Measurements from ENCODE around the gene PROM1.

Gene PROM1

DNA sequence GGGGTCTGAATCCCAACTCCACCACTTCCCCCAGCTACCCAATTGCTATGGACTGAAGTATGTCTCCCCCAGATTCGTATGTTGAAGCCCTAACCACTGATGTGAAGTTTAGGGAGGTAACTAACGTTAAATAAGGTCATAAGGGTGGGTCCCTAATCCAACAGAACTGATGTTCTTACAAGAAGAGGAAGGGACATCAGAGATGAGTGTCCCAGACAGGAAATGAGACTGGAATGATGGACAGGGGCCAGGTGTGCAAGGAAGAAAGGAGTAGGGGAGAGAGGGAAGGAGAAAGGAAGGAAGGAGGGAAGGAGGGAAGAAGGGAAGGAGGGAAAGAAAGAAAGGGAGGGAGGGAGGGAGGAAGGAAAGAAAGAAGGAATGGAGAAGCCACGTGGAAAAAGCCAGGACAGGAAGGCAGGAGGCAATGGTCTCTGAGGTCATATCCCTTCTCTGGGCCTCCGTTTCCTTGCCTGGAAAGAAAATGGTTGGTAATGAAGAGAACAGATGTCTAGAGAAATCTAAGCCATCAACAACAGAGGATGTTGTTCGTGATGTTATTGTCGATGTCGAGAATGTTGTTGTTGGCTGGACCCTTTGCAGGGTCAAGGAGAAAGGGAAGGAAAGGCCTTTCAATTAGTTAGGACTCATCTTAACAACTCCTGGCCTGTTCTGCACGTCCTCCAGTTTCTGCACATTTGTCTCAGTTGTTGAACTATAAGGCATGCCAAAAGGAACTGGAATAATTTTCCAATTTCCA lies 61.8 kb downstream of the PROM1 start:
- Histone ChIP-seq H2BK12ac (ENCODE audit: low read length in 2 of 2) (no peak overlapping the region), H3K4me3 (ENCODE audit: insufficient read depth in 1 of 2, low read depth in 1 of 2, low read length in 2 of 2) (no peak overlapping the region), H3K9ac (ENCODE audit: low read length) (no peak overlapping the region), H2BK15ac (ENCODE audit: low read depth, poor library complexity, severe bottlenecking) (no peak overlapping the region), H2BK120ac (ENCODE audit: low read depth, low read length) (no peak overlapping the region), H2AK5ac (ENCODE audit: low read length, severe bottlenecking) (no peak overlapping the region), H3K14ac (ENCODE audit: low read length in 2 of 2) (no peak overlapping the region), H3K36me3 (ENCODE audit: control insufficient read depth in 1 of 2, insufficient read depth in 2 of 2, low read depth in 1 of 2, low read length in 2 of 2) (peaks cover 0 to 12% of the 10 kb centered on the region in 2 experiments), H3K4ac (ENCODE audit: low read depth in 1 of 2, low read length in 2 of 2) (no peak overlapping the region), H2BK5ac (ENCODE audit: low read depth, low read length, poor library complexity, severe bottlenecking) (no peak overlapping the region), H3K18ac (ENCODE audit: low read depth in 1 of 2, low read length in 2 of 2) (no peak overlapping the region), H3K79me1 (replicated peaks; ENCODE audit: low read length, poor library complexity, severe bottlenecking) (no peaks in the 10 kb centered on the region), H4K8ac (ENCODE audit: low read length) (no peak overlapping the region), H3K27me3 (ENCODE audit: control insufficient read depth in 1 of 2, insufficient read depth in 1 of 2, low read length in 2 of 2) (peaks cover 0 to 3% of the 10 kb centered on the region in 2 experiments), H3K9me3 (ENCODE audit: control insufficient read depth, low read length) (no peaks in the 10 kb centered on the region), H3K27ac (ENCODE audit: low read length, poor library complexity, severe bottlenecking) (no peak overlapping the region), H3K4me2 (ENCODE audit: low read length, poor library complexity, severe bottlenecking) (no peak overlapping the region), H3K23ac (ENCODE audit: low read length in 2 of 2) (no peak overlapping the region), H2AFZ (ENCODE audit: low read depth, low read length) (no peak overlapping the region), H3K4me1 (ENCODE audit: control insufficient read depth, insufficient read depth, low read depth, low read length) (no peaks in the 10 kb centered on the region), H4K91ac (ENCODE audit: low read length) (no peak overlapping the region)
- WGBS: 86% methylated on average over 7 of the region's 8 CpGs
- no peak for DNase-seq

DNA sequence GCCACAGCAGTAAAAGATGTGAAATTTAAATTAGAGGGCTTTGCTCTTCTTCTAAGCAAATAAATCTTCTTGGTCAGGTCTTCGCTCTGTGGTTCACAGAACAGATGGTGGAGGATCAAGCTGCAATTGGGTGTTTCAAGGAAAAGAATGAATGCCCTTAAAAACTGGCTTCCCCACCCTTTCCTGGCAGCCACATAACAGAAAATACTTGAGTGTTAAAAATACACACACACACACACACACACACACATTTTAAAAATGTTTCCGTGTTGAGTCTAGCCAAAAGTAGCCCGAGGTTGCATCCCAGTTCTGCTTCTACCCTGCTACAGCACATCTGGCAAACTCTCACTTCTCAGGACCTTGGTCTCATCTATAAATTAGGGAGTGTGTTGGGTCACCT lies 64.2 kb downstream of the PROM1 start:
- no peaks in the 10 kb centered on the region for H3K79me1 ChIP-seq (replicated peaks; ENCODE audit: low read length, poor library complexity, severe bottlenecking)
- H3K36me3 ChIP-seq (ENCODE audit: control insufficient read depth in 1 of 2, insufficient read depth in 2 of 2, low read depth in 1 of 2, low read length in 2 of 2): peaks cover 0 to 12% of the 10 kb centered on the region in 2 experiments
- no peak overlapping the region for H3K27ac ChIP-seq (ENCODE audit: low read length, poor library complexity, severe bottlenecking)
- no peak overlapping the region for H3K4me2 ChIP-seq (ENCODE audit: low read length, poor library complexity, severe bottlenecking)
- no peak overlapping the region for H2BK5ac ChIP-seq (ENCODE audit: low read depth, low read length, poor library complexity, severe bottlenecking)
- no peak overlapping the region for H4K91ac ChIP-seq (ENCODE audit: low read length)
- no peak overlapping the region for H3K18ac ChIP-seq (ENCODE audit: low read depth in 1 of 2, low read length in 2 of 2)
- no peak overlapping the region for H3K23ac ChIP-seq (ENCODE audit: low read length in 2 of 2)
- no peak overlapping the region for H3K4me3 ChIP-seq (ENCODE audit: insufficient read depth in 1 of 2, low read depth in 1 of 2, low read length in 2 of 2)
- no peak overlapping the region for H3K14ac ChIP-seq (ENCODE audit: low read length in 2 of 2)
- H4K8ac ChIP-seq (ENCODE audit: low read length): no peak overlapping the region
- no peaks in the 10 kb centered on the region for H3K4me1 ChIP-seq (ENCODE audit: control insufficient read depth, insufficient read depth, low read depth, low read length)
- no peak overlapping the region for H2AFZ ChIP-seq (ENCODE audit: low read depth, low read length)
- H2BK12ac ChIP-seq (ENCODE audit: low read length in 2 of 2): no peak overlapping the region
- H3K9ac ChIP-seq (ENCODE audit: low read length): no peak overlapping the region
- no peak overlapping the region for H2BK120ac ChIP-seq (ENCODE audit: low read depth, low read length)
- peaks cover 0 to 3% of the 10 kb centered on the region in 2 experiments for H3K27me3 ChIP-seq (ENCODE audit: control insufficient read depth in 1 of 2, insufficient read depth in 1 of 2, low read length in 2 of 2)
- DNase-seq: no peak
- no peaks in the 10 kb centered on the region for H3K9me3 ChIP-seq (ENCODE audit: control insufficient read depth, low read length)
- 30% methylated on average over 2 of the region's 3 CpGs for WGBS
- H2AK5ac ChIP-seq (ENCODE audit: low read length, severe bottlenecking): no peak overlapping the region
- no peak overlapping the region for H3K4ac ChIP-seq (ENCODE audit: low read depth in 1 of 2, low read length in 2 of 2)
- no peak overlapping the region for H2BK15ac ChIP-seq (ENCODE audit: low read depth, poor library complexity, severe bottlenecking)

GRCh38 chr4:16018841-16019240 lies 65.0 kb downstream of the PROM1 start:
- no peak overlapping the region for H2BK120ac ChIP-seq (ENCODE audit: low read depth, low read length)
- 81% methylated on average over 3 of the region's 4 CpGs for WGBS
- H4K8ac ChIP-seq (ENCODE audit: low read length): no peak overlapping the region
- DNase-seq: no peak
- no peak overlapping the region for H2BK12ac ChIP-seq (ENCODE audit: low read length in 2 of 2)
- no peaks in the 10 kb centered on the region for H3K4me1 ChIP-seq (ENCODE audit: control insufficient read depth, insufficient read depth, low read depth, low read length)
- H3K18ac ChIP-seq (ENCODE audit: low read depth in 1 of 2, low read length in 2 of 2): no peak overlapping the region
- no peak overlapping the region for H2BK15ac ChIP-seq (ENCODE audit: low read depth, poor library complexity, severe bottlenecking)
- no peaks in the 10 kb centered on the region for H3K9me3 ChIP-seq (ENCODE audit: control insufficient read depth, low read length)
- H2AFZ ChIP-seq (ENCODE audit: low read depth, low read length): no peak overlapping the region
- no peaks in the 10 kb centered on the region for H3K79me1 ChIP-seq (replicated peaks; ENCODE audit: low read length, poor library complexity, severe bottlenecking)
- H3K4me3 ChIP-seq (ENCODE audit: insufficient read depth in 1 of 2, low read depth in 1 of 2, low read length in 2 of 2): no peak overlapping the region
- H3K23ac ChIP-seq (ENCODE audit: low read length in 2 of 2): no peak overlapping the region
- no peak overlapping the region for H2BK5ac ChIP-seq (ENCODE audit: low read depth, low read length, poor library complexity, severe bottlenecking)
- no peak overlapping the region for H2AK5ac ChIP-seq (ENCODE audit: low read length, severe bottlenecking)
- H3K9ac ChIP-seq (ENCODE audit: low read length): no peak overlapping the region
- H3K4ac ChIP-seq (ENCODE audit: low read depth in 1 of 2, low read length in 2 of 2): no peak overlapping the region
- no peak overlapping the region for H3K14ac ChIP-seq (ENCODE audit: low read length in 2 of 2)
- no peak overlapping the region for H3K27ac ChIP-seq (ENCODE audit: low read length, poor library complexity, severe bottlenecking)
- no peak overlapping the region for H3K4me2 ChIP-seq (ENCODE audit: low read length, poor library complexity, severe bottlenecking)
- H3K27me3 ChIP-seq (ENCODE audit: control insufficient read depth in 1 of 2, insufficient read depth in 1 of 2, low read length in 2 of 2): peaks cover 0 to 2% of the 10 kb centered on the region in 2 experiments
- H3K36me3 ChIP-seq (ENCODE audit: control insufficient read depth in 1 of 2, insufficient read depth in 2 of 2, low read depth in 1 of 2, low read length in 2 of 2): peaks cover 0 to 12% of the 10 kb centered on the region in 2 experiments
- no peak overlapping the region for H4K91ac ChIP-seq (ENCODE audit: low read length)

DNA sequence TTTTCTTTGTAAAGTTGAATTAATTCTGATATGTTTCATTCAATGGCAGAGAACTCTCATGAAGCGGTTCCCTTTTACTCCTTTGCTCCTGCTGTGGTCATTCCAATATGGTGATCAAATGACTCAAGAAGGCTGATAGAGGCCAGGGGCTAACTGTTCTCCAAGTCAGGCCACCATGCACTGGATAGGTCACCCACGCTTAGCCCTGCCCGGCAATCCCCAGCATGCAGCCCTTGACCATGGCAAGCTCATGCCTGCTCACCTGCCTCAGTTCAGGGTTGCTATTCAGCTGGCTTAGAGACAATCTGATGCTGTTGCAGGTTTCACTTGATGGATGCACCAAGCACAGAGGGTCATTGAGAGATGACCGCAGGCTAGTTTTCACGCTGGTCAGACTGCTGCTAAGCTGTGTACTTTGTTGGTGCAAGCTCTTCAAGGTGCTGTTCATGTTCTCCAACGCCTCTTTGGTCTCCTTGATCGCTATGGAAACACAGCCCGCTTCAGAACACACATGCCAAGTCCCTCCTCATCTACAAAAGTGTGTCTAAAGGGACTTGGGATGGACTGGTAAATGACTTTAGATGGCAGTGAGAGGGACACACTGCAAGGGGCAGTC lies 65.7 kb downstream of the PROM1 start:
- Histone ChIP-seq H2BK5ac (ENCODE audit: low read depth, low read length, poor library complexity, severe bottlenecking) (no peak overlapping the region), H3K36me3 (ENCODE audit: control insufficient read depth in 1 of 2, insufficient read depth in 2 of 2, low read depth in 1 of 2, low read length in 2 of 2) (peaks cover 0 to 6% of the 10 kb centered on the region in 2 experiments), H3K4me1 (ENCODE audit: control insufficient read depth, insufficient read depth, low read depth, low read length) (no peaks in the 10 kb centered on the region), H3K18ac (ENCODE audit: low read depth in 1 of 2, low read length in 2 of 2) (no peak overlapping the region), H2AFZ (ENCODE audit: low read depth, low read length) (no peak overlapping the region), H3K79me1 (replicated peaks; ENCODE audit: low read length, poor library complexity, severe bottlenecking) (no peaks in the 10 kb centered on the region), H4K91ac (ENCODE audit: low read length) (no peak overlapping the region), H2BK15ac (ENCODE audit: low read depth, poor library complexity, severe bottlenecking) (no peak overlapping the region), H2AK5ac (ENCODE audit: low read length, severe bottlenecking) (no peak overlapping the region), H2BK120ac (ENCODE audit: low read depth, low read length) (no peak overlapping the region), H3K9ac (ENCODE audit: low read length) (no peak overlapping the region), H3K4ac (ENCODE audit: low read depth in 1 of 2, low read length in 2 of 2) (no peak overlapping the region), H3K4me2 (ENCODE audit: low read length, poor library complexity, severe bottlenecking) (no peak overlapping the region), H3K4me3 (ENCODE audit: insufficient read depth in 1 of 2, low read depth in 1 of 2, low read length in 2 of 2) (no peak overlapping the region), H3K27ac (ENCODE audit: low read length, poor library complexity, severe bottlenecking) (no peak overlapping the region), H3K9me3 (ENCODE audit: control insufficient read depth, low read length) (no peaks in the 10 kb centered on the region), H3K27me3 (ENCODE audit: control insufficient read depth in 1 of 2, insufficient read depth in 1 of 2, low read length in 2 of 2) (no peaks in the 10 kb centered on the region), H3K23ac (ENCODE audit: low read length in 2 of 2) (no peak overlapping the region), H3K14ac (ENCODE audit: low read length in 2 of 2) (no peak overlapping the region), H2BK12ac (ENCODE audit: low read length in 2 of 2) (no peak overlapping the region), H4K8ac (ENCODE audit: low read length) (no peak overlapping the region)
- 92% methylated on average over 5 of the region's 8 CpGs for WGBS
- DNase-seq: no peak
